Type B pancreatic cell (in vitro differentiated cells): ENCODE measurements around the gene DNAJA4. TPM values are rescaled to one million over a fixed set of nuclear protein-coding genes. Genes with fewer than 3 reads are reported as not detected.

Experiments
- DNase-seq: peaks from one replicate; pipeline ENCODE4 v3.0.0; 2021; ENCODE audit warnings: mixed read lengths; ENCODE audit not compliant: unreplicated experiment; ENCODE audit errors: extremely low spot score
- H3K27ac Mint-ChIP-seq: 2 replicates; pipeline ENCODE4 v1.8.0; 2021; ENCODE audit warnings: mild to moderate bottlenecking, mixed read lengths
- H3K27me3 Mint-ChIP-seq: 2 replicates; pipeline ENCODE4 v1.8.0; 2021; ENCODE audit warnings: mixed read lengths
- H3K36me3 Mint-ChIP-seq: 2 replicates; pipeline ENCODE4 v1.8.0; 2021; ENCODE audit warnings: mixed read lengths
- H3K4me1 Mint-ChIP-seq: one replicate; pipeline ENCODE4 v1.8.0; 2021; ENCODE audit warnings: mixed read lengths; ENCODE audit not compliant: unreplicated experiment
- H3K4me3 Mint-ChIP-seq: 2 replicates; pipeline ENCODE4 v1.8.0; 2021; ENCODE audit warnings: mild to moderate bottlenecking, mixed read lengths
- H3K9me3 Mint-ChIP-seq: 2 replicates; pipeline ENCODE4 v1.8.0; 2021; ENCODE audit warnings: mixed read lengths
- total RNA-seq: library from RNA; stranded (reverse); gene quantifications from 2 replicates; pipeline ENCODE4 v1.2.1, GENCODE V29; 2021; ENCODE audit warnings: low replicate concordance
- TF ChIP-seq, protein P1 (sequence below): fragments of 200-600 bp; sonication (generic); conservative IDR thresholded peaks from 2 replicates; pipeline ENCODE4 v1.5.0; 2021; ENCODE audit warnings: antibody characterized with exemption, mild to moderate bottlenecking

The DNAJA4 gene
- total RNA-seq, 1 donor from 2014 or later: 0.10 TPM

DNA sequence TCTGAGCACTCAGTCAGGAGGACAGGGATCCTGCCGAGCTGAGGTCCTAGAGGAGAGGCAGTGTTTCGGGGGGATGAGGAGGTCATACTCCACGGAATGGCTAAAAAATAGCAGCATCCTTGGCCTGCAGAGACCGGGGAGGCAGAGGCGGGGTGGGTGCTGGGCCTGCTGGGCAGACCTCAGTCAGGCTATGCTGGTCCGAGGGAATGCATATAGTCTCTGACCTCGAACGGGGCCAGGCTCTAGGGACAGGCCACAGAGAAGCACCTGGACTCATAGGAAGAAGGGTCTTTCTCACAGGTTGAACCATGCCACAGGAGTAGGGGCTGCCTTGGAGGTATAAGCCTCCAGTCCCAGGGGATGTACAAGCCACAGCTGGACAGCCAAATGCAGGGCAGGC, 49.0 kb downstream of the DNAJA4 start:
- Mint-ChIP-seq H3K36me3 (no peaks in the 10 kb centered on the region), H3K9me3 (no peaks in the 10 kb centered on the region), H3K4me1 (peaks cover 41% of the 10 kb centered on the region), H3K4me3 (no peak overlapping the region), H3K27me3 (peaks cover 6% of the 10 kb centered on the region), H3K27ac (peak overlapping the region; percentile 52)
- TF ChIP-seq, protein P1, sequence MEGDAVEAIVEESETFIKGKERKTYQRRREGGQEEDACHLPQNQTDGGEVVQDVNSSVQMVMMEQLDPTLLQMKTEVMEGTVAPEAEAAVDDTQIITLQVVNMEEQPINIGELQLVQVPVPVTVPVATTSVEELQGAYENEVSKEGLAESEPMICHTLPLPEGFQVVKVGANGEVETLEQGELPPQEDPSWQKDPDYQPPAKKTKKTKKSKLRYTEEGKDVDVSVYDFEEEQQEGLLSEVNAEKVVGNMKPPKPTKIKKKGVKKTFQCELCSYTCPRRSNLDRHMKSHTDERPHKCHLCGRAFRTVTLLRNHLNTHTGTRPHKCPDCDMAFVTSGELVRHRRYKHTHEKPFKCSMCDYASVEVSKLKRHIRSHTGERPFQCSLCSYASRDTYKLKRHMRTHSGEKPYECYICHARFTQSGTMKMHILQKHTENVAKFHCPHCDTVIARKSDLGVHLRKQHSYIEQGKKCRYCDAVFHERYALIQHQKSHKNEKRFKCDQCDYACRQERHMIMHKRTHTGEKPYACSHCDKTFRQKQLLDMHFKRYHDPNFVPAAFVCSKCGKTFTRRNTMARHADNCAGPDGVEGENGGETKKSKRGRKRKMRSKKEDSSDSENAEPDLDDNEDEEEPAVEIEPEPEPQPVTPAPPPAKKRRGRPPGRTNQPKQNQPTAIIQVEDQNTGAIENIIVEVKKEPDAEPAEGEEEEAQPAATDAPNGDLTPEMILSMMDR: no peak
- no peak for DNase-seq

DNA sequence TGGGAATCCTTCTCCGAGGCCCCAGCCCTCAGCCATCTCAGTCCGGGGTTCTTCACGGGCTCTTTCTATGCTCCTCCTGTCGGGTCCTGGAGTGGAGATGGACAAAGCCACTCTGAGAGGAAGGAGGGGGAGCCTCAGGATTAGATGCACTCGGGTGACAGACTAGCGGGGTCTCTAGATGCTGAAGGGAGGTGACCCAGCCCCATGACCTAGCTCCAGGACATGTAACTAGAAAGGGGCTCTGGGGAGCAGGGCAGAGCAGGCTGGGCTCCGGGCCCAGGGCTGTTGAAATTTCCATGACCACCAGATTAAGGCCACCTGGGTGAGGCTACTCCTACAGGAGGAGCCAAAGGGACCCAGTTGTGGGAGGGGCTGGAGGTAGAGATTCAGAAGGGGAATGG, 49.8 kb downstream of the DNAJA4 start:
- H3K4me3 Mint-ChIP-seq: no peak overlapping the region
- peaks cover 10% of the 10 kb centered on the region for H3K27me3 Mint-ChIP-seq
- H3K27ac Mint-ChIP-seq: peak overlapping the region; percentile 50
- DNase-seq: no peak
- peaks cover 49% of the 10 kb centered on the region for H3K4me1 Mint-ChIP-seq
- H3K36me3 Mint-ChIP-seq: no peaks in the 10 kb centered on the region
- TF ChIP-seq, protein P1: no peak
- H3K9me3 Mint-ChIP-seq: no peaks in the 10 kb centered on the region

DNA sequence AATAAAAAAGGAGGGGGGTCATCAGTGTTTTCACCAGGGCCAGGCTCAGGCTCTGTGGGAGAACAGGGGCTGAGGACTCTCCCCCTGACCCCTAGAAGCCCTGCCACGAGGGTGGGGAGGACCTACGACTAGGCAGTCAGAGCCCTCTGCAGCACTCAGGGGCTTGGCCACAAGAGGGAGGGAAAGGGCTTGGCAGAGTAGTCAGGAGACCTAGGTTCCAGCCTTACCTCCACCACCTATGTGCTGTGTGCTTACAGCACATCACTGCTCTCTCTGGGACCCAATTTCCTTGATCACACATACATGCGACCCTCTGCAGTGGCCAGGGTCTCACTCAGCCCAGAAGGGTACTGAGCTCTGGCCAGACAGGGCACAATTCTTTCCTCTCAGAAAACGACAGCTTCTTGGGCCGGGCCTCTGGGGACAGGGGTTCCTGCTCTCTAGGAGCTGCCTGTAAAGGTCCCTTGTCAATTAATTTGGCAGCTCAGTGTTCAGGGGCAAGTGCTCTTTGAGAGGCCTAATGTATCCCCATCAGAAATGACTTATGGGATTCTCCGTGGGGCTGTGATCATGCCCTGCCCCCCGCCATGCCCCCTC, 51.4 kb downstream of the DNAJA4 start:
- peaks cover 15% of the 10 kb centered on the region for H3K27me3 Mint-ChIP-seq
- DNase-seq: no peak
- no peaks in the 10 kb centered on the region for H3K36me3 Mint-ChIP-seq
- peaks cover 50% of the 10 kb centered on the region for H3K4me1 Mint-ChIP-seq
- peak overlapping the region; percentile 73 for H3K4me3 Mint-ChIP-seq
- peak overlapping the region; percentile 95 for H3K27ac Mint-ChIP-seq
- no peaks in the 10 kb centered on the region for H3K9me3 Mint-ChIP-seq
- TF ChIP-seq, protein P1: peak; percentile 69

DNA sequence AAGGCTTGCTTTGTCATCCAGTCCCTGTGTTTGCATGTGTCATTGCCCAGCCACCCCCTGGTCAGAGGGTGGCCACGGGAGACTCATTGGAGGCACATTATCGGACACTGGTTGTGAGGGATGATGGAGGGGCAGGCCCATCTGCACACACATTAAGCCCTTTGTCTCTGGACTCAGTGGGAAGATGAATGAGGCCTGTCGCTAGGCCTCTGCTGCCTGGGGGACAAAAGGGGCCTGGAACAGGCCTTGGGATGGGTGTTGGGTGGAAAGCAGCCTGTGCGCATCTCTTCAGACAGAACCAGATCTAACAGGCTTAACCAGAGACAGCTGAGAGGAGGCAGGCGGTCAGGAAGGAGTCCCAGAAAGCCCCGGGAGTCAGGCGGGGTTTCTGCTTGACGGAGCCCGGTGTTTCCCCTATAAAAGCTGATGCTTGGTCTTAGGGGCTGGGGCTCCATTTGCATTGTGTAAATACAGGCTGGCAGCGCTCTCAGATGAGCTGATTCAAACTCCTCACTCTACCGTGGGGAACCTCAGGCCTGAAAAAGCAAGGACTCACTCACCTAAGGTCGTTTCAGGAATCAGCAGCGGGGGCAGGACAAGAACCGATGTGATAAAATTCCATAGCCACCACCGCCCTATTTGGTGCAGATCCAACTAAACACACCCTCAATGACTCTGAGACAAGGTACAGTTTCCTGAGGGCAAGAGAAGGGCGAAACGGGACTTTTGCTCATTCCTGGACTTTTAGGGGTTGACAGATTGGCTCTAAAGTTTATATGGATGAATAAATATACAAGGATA, 52.1 kb downstream of the DNAJA4 start:
- Mint-ChIP-seq H3K27me3 (peaks cover 15% of the 10 kb centered on the region), H3K27ac (peak overlapping the region; percentile 95), H3K9me3 (no peaks in the 10 kb centered on the region), H3K4me3 (peak overlapping the region; percentile 73), H3K4me1 (peaks cover 50% of the 10 kb centered on the region), H3K36me3 (no peaks in the 10 kb centered on the region)
- TF ChIP-seq, protein P1: no peak
- no peak for DNase-seq

DNA sequence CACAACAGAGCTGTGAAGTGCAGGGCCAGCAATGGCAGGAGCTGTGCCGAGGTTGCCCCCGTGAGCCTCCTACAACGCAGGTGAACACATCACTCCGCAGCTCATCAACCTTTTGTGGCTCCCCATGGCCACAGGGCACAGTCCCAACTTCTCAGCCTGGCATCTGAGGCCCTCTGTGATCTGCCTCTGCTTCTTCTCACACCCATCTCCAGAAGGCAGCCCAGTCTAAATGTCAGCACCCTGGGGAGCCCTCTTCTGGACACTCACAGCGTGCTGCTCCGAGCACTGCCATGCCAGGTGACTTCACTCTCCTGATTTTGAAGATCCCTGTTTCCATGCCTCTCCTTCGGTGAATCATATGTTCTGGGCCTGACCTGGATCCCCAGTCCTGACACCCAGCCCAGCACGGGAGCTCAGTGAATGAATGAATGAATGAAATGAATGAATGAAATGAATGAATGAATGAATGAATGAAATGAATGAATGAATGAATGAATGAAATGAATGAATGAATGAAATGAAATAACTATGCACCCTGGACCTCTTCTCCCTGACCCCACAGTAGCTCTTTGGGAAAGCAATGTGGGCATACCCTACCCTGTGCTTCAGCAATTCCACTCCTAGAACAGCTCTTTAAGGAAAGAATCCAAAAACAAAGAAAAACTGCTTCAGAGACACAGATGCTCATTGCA, 52.9 kb downstream of the DNAJA4 start:
- Mint-ChIP-seq H3K27ac (peak overlapping the region; percentile 95), H3K36me3 (no peaks in the 10 kb centered on the region), H3K4me3 (no peak overlapping the region), H3K27me3 (peaks cover 18% of the 10 kb centered on the region), H3K9me3 (no peaks in the 10 kb centered on the region), H3K4me1 (peaks cover 56% of the 10 kb centered on the region)
- TF ChIP-seq, protein P1: no peak
- DNase-seq: no peak
